HCT116 (cell line): ENCODE measurements around the gene SRRD. TPM values are rescaled to one million over a fixed set of nuclear protein-coding genes. Genes with fewer than 3 reads are reported as not detected.

Experiments used
- ATAC-seq: fragments of 200-7000 bp; cut with Tn5 transposase; 2 replicates; pipeline ENCODE4 v1.9.1; 2020; ENCODE audit warnings: mild to moderate bottlenecking, moderate library complexity
- BruUV-seq: library from RNA; stranded (reverse); fragments of 400-500 nt; replicated peaks from 2 replicates; lab custom pipeline; 2021; lab: Mats Ljungman, UMichigan
- CTCF ChIA-PET: fragments of 300-600 bp; sonication (Branson Sonifier 250); formaldehyde crosslinking; loops from one replicate; lab custom pipeline; 2021; ENCODE audit warnings: antibody characterized with exemption; lab: Charles Lee
- POLR2A ChIA-PET: fragments of 300-600, 350-600 bp; sonication (Branson Sonifier 250); formaldehyde crosslinking; loops from one replicate; lab custom pipeline; 2021; ENCODE audit warnings: antibody characterized with exemption; lab: Charles Lee
- RAD21 ChIA-PET, 2 experiments: fragments of 300-600 bp; sonication (Branson Sonifier 250); formaldehyde crosslinking; loops; one replicate each; lab custom pipeline; 2023; ENCODE audit warnings: low total read pairs in 2 of 2; ENCODE audit not compliant: uncharacterized antibody in 2 of 2, unreplicated experiment in 2 of 2, low non-redundant PET in 1 of 2; lab: Charles Lee
- DNase-seq: peaks from one replicate; pipeline ENCODE4 v3.0.0-alpha.2; 2010; ENCODE audit warnings: low read depth, low spot score
- H2AFZ ChIP-seq: fragments of 200-600 bp; shearing (Covaris generic), sonication (generic); 2 replicates; pipeline ENCODE4 v1.6.1; 2017; ENCODE audit warnings: low read depth, mixed run types, mixed read lengths, antibody characterized with exemption, low read length; ENCODE audit not compliant: poor library complexity, severe bottlenecking
- H3K27ac ChIP-seq: 2 replicates; pipeline ENCODE4 v1.5.1; 2012; ENCODE audit warnings: low read depth, low read length
- H3K27me3 ChIP-seq: fragments of 200-600 bp; sonication (generic); 2 replicates; pipeline ENCODE4 v1.6.1; 2016; ENCODE audit warnings: mixed run types, low read length, mixed read lengths; ENCODE audit not compliant: insufficient read depth
- H3K36me3 ChIP-seq, 2 experiments: fragments of 200-500 bp in 1 of 2; fragments of 200-600 bp in 1 of 2; sonication (Bioruptor generic) in 1 of 2; sonication (generic) in 1 of 2; 2 replicates each; pipeline versions ENCODE4 v1.5.1 to v1.6.1; 2014 to 2016; ENCODE audit warnings: low read length in 2 of 2, inconsistent platforms in 1 of 2, mixed read lengths in 1 of 2, mixed run types in 1 of 2; ENCODE audit not compliant: insufficient read depth in 2 of 2, control insufficient read depth in 1 of 2
- H3K4me1 ChIP-seq, 2 experiments: fragments of 200-600 bp in 1 of 2; sonication (generic) in 1 of 2; 2 replicates each; pipeline versions ENCODE4 v1.5.1 to v1.6.1; 2012 to 2017; ENCODE audit warnings: low read length in 2 of 2, inconsistent platforms in 1 of 2, mild to moderate bottlenecking in 1 of 2, mixed read lengths in 1 of 2, mixed run types in 1 of 2, moderate library complexity in 1 of 2; ENCODE audit not compliant: insufficient read depth in 2 of 2, control insufficient read depth in 1 of 2
- H3K4me2 ChIP-seq: fragments of 200-600 bp; sonication (generic); 2 replicates; pipeline ENCODE4 v1.6.1; 2017; ENCODE audit warnings: mixed run types, low read length, mixed read lengths
- H3K4me3 ChIP-seq, 2 experiments: fragments of 200-600 bp in 1 of 2; sonication (generic) in 1 of 2; replicated peaks in 1 of 2; 2 replicates each; pipeline ENCODE4 v1.5.1; 2011 to 2016; ENCODE audit warnings: low read length in 2 of 2, control low read depth in 1 of 2, low read depth in 1 of 2, mild to moderate bottlenecking in 1 of 2, mixed read lengths in 1 of 2, mixed run types in 1 of 2
- H3K79me2 ChIP-seq: fragments of 200-600 bp; sonication (generic); 2 replicates; pipeline ENCODE4 v1.6.1; 2017; ENCODE audit warnings: mild to moderate bottlenecking, mixed run types, low read length, moderate library complexity, mixed read lengths; ENCODE audit not compliant: insufficient read depth
- H3K9ac ChIP-seq: fragments of 200-600 bp; sonication (generic); 2 replicates; pipeline ENCODE4 v1.6.1; 2016; ENCODE audit warnings: low read length, mixed read lengths
- H3K9me2 ChIP-seq: fragments of 200-600 bp; sonication (generic), shearing (Covaris generic); 2 replicates; pipeline ENCODE4 v1.6.1; 2017; ENCODE audit warnings: mixed run types, mild to moderate bottlenecking, moderate library complexity; ENCODE audit not compliant: insufficient read depth
- H3K9me3 ChIP-seq, 2 experiments: fragments of 200-500 bp in 1 of 2; fragments of 200-600 bp in 1 of 2; sonication (Bioruptor generic) in 1 of 2; sonication (generic) in 1 of 2; 2 replicates each; pipeline ENCODE4 v1.6.1; 2014 to 2017; ENCODE audit warnings: low read length in 2 of 2, mixed read lengths in 2 of 2, inconsistent platforms in 1 of 2, low read depth in 1 of 2, mild to moderate bottlenecking in 1 of 2, mixed run types in 1 of 2, moderate library complexity in 1 of 2; ENCODE audit not compliant: control insufficient read depth in 1 of 2, insufficient read depth in 1 of 2
- H4K20me1 ChIP-seq: fragments of 200-600 bp; sonication (generic), shearing (Covaris generic); 2 replicates; pipeline ENCODE4 v1.6.1; 2017; ENCODE audit warnings: mixed run types, mild to moderate bottlenecking, moderate library complexity; ENCODE audit not compliant: insufficient read depth
- CBX3 ChIP-seq: IDR thresholded peaks from 2 replicates; pipeline ENCODE4 v1.6.1; 2012; ENCODE audit warnings: low read depth
- EZH2 ChIP-seq: fragments of 200-600 bp; sonication (generic); IDR thresholded peaks from 2 replicates; pipeline ENCODE4 v1.6.1; 2017; ENCODE audit warnings: antibody characterized with exemption, mixed run types
- EZH2phosphoT487 ChIP-seq: fragments of 200-600 bp; IDR thresholded peaks from 2 replicates; pipeline ENCODE4 v1.6.1; 2018; ENCODE audit warnings: antibody characterized with exemption, borderline replicate concordance
- FOSL1 ChIP-seq: IDR thresholded peaks from 2 replicates; pipeline ENCODE4 v1.6.1; 2012; ENCODE audit warnings: low read depth
- POLR2AphosphoS5 ChIP-seq: IDR thresholded peaks from 2 replicates; pipeline ENCODE4 v1.6.1; 2011; ENCODE audit warnings: mild to moderate bottlenecking, low read depth, low read length, moderate library complexity
- RAD21 ChIP-seq: IDR thresholded peaks from 2 replicates; pipeline ENCODE4 v1.6.1; 2012; ENCODE audit warnings: low read depth, mild to moderate bottlenecking
- SP1 ChIP-seq: IDR thresholded peaks from 2 replicates; pipeline ENCODE4 v1.6.1; 2012; ENCODE audit warnings: low read depth
- SRF ChIP-seq: IDR thresholded peaks from 2 replicates; pipeline ENCODE4 v1.6.1; 2012; ENCODE audit warnings: low read depth
- TCF7L2 ChIP-seq: IDR thresholded peaks from 2 replicates; pipeline ENCODE4 v1.7.0; 2011; ENCODE audit warnings: borderline replicate concordance, inconsistent platforms; ENCODE audit not compliant: insufficient read depth, insufficient read length; ENCODE audit errors: extremely low read depth
- ZFX ChIP-seq: fragments of 450-650 bp; IDR thresholded peaks from 2 replicates; pipeline ENCODE4 v1.6.1; 2017
- ZNF274 ChIP-seq: fragments of 200-500 bp; sonication (Bioruptor generic); IDR thresholded peaks from 2 replicates; pipeline ENCODE4 v1.6.1; 2014; ENCODE audit warnings: mild to moderate bottlenecking, low read depth, low read length, inconsistent platforms
- intact Hi-C: fragments of 100-400 bp; cut with micrococcal nuclease; formaldehyde crosslinking; loops from 2 replicates; pipeline ENCODE4 v1.10.0; 2022
- total RNA-seq: library from RNA; stranded (reverse); gene quantifications from one replicate; pipeline ENCODE4 v1.2.1, GENCODE V29; 2021; ENCODE audit not compliant: unreplicated experiment
- TF ChIP-seq, protein P1 (sequence below): IDR thresholded peaks from 2 replicates; pipeline ENCODE4 v1.6.1; 2012; ENCODE audit warnings: low read depth
- TF ChIP-seq, protein P2 (sequence below), 3 experiments: fragments of 200-600 bp in 1 of 3; sonication (generic) in 1 of 3; IDR thresholded peaks in 2 of 3; conservative IDR thresholded peaks in 1 of 3; 2 replicates each; pipeline ENCODE4 v1.5.1; 2012 to 2017; ENCODE audit warnings: low read depth in 2 of 3, low read length in 2 of 3, antibody characterized with exemption in 1 of 3, borderline replicate concordance in 1 of 3, control low read depth in 1 of 3, mild to moderate bottlenecking in 1 of 3, mixed read lengths in 1 of 3, mixed run types in 1 of 3, moderate library complexity in 1 of 3; ENCODE audit not compliant: insufficient read depth in 1 of 3
- TF ChIP-seq, protein P3 (sequence below): IDR thresholded peaks from 2 replicates; pipeline ENCODE4 v1.6.1; 2011; ENCODE audit warnings: mild to moderate bottlenecking, low read length, moderate library complexity; ENCODE audit not compliant: insufficient replicate concordance; ENCODE audit errors: extremely low read depth

Gene SRRD
- total RNA-seq, 1 experiment from 2014 or later, result 30.4 TPM

DNA sequence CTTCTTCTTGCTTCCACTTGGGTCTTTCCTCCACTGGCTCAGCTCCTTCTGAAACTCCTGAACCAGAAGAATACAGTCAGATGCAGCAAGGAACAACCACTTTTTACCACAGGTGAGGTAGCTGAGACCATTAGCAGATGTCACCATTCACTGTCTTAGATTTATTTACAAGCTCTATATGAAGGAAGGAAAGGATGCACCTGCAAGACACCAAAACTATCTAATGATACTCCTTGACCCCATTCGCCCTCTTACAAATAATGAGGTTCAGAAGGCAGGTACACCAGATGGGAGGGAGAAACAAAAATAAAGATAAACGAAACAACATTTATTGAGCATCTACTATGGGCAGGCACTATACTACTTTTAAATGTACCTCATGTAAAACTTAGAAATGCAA lies 18.3 kb downstream of the SRRD start (continued):
- TF ChIP-seq TCF7L2, result no peak
- TF ChIP-seq, protein P1, sequence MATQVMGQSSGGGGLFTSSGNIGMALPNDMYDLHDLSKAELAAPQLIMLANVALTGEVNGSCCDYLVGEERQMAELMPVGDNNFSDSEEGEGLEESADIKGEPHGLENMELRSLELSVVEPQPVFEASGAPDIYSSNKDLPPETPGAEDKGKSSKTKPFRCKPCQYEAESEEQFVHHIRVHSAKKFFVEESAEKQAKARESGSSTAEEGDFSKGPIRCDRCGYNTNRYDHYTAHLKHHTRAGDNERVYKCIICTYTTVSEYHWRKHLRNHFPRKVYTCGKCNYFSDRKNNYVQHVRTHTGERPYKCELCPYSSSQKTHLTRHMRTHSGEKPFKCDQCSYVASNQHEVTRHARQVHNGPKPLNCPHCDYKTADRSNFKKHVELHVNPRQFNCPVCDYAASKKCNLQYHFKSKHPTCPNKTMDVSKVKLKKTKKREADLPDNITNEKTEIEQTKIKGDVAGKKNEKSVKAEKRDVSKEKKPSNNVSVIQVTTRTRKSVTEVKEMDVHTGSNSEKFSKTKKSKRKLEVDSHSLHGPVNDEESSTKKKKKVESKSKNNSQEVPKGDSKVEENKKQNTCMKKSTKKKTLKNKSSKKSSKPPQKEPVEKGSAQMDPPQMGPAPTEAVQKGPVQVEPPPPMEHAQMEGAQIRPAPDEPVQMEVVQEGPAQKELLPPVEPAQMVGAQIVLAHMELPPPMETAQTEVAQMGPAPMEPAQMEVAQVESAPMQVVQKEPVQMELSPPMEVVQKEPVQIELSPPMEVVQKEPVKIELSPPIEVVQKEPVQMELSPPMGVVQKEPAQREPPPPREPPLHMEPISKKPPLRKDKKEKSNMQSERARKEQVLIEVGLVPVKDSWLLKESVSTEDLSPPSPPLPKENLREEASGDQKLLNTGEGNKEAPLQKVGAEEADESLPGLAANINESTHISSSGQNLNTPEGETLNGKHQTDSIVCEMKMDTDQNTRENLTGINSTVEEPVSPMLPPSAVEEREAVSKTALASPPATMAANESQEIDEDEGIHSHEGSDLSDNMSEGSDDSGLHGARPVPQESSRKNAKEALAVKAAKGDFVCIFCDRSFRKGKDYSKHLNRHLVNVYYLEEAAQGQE, result no peak
- TF ChIP-seq CBX3, result no peak
- TF ChIP-seq EZH2, result no peak
- TF ChIP-seq SP1, result no peak
- TF ChIP-seq SRF, result no peak

DNA sequence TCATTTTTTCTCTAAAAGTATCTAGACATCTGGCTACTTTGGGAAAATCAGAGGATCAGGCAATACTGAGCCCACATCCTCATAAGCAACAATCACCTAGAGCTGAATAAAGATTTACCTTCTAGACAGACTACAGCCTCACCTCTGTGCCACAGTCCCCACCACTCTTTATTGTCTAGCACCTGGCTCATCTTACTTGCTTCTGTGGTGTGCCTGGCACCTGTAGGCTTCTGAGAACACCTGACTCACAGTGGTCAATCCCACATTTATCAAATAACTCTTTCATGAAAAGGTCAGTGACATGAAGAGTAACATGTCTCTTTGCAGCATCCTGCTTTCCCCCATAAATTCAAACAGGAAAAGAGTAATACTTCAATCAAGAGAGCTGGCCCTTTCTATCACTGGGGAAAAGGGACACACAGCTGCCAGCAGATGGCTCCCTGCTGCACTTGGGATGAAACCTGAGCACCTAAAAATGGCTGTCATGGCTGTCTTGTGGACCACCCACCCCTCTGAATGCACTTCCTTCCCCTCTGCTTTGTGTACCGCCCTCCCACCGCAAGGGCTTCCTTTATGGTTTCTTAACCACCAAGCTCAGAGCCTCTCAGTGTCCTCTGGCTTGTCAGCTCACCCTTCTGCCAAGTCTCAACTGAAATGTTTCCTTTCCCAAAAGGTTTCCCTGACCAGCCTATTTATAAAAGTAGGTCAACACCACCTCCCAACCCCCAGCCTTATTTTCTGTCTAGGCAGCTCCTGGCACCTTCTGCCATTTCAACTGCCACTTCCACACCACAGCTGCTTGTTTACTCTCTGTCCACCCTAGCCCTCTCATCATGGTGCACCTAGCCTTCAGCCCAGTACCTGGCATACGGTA lies 19.2 kb downstream of the SRRD start:
- no peaks in the 10 kb centered on the region for H3K4me1 ChIP-seq
- ATAC-seq (peak; percentile 79), DNase-seq (no peak)
- ChIA-PET RAD21 (no interaction called here), POLR2A (interaction anchor here (1.1 kb wide), 1 partner anchor 163 kb away, joined by 3 read pairs; no protein-coding TSS in a partner anchor), CTCF (interaction anchor here (1.0 to 2.3 kb wide), 3 partner anchors 10 to 163 kb away, joined by 3 to 7 read pairs (median 5); partner anchors contain the start of genes HPS4 and SRRD)
- peaks cover 53 to 70% of the 10 kb centered on the region in 2 experiments for H3K36me3 ChIP-seq
- no peak overlapping the region for H3K9ac ChIP-seq
- H3K27me3 ChIP-seq, result no peaks in the 10 kb centered on the region
- H4K20me1 ChIP-seq, result no peaks in the 10 kb centered on the region
- H3K27ac ChIP-seq, result 0 out of 2 replicates have a peak overlapping the region, but pooled peaks have one; percentile 24
- no peaks in the 10 kb centered on the region; the same call in 1 of the 2 replicates for H3K79me2 ChIP-seq
- BruUV-seq, result no TSS peak
- H2AFZ ChIP-seq, result no peak overlapping the region
- no peak overlapping the region for H3K4me3 ChIP-seq
- H3K9me2 ChIP-seq, result no peaks in the 10 kb centered on the region
- intact Hi-C loops, result loop anchor here (5.0 kb wide), 1 partner anchor 164 kb away; no protein-coding TSS in a partner anchor
- no peak overlapping the region for H3K4me2 ChIP-seq
- H3K9me3 ChIP-seq, result no peaks in the 10 kb centered on the region
- TF ChIP-seq, protein P2, sequence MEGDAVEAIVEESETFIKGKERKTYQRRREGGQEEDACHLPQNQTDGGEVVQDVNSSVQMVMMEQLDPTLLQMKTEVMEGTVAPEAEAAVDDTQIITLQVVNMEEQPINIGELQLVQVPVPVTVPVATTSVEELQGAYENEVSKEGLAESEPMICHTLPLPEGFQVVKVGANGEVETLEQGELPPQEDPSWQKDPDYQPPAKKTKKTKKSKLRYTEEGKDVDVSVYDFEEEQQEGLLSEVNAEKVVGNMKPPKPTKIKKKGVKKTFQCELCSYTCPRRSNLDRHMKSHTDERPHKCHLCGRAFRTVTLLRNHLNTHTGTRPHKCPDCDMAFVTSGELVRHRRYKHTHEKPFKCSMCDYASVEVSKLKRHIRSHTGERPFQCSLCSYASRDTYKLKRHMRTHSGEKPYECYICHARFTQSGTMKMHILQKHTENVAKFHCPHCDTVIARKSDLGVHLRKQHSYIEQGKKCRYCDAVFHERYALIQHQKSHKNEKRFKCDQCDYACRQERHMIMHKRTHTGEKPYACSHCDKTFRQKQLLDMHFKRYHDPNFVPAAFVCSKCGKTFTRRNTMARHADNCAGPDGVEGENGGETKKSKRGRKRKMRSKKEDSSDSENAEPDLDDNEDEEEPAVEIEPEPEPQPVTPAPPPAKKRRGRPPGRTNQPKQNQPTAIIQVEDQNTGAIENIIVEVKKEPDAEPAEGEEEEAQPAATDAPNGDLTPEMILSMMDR (IDR thresholded peaks at IDR 0.05 in 2 of 3, conservative IDR thresholded peaks at IDR 0.05 in 1 of 3; ENCODE audit: borderline replicate concordance in 1 of 3, insufficient read depth in 1 of 3, low read depth in 2 of 3, low read length in 2 of 3), result peak; percentile 28 to 65 (median 62); a peak in 4 of 6 replicates
- no peak for TF ChIP-seq ZNF274
- no peak for TF ChIP-seq FOSL1
- no peak for TF ChIP-seq EZH2phosphoT487
- TF ChIP-seq RAD21, result peak; percentile 37
- TF ChIP-seq POLR2AphosphoS5, result no peak
- TF ChIP-seq ZFX, result no peak
- TF ChIP-seq, protein P3, sequence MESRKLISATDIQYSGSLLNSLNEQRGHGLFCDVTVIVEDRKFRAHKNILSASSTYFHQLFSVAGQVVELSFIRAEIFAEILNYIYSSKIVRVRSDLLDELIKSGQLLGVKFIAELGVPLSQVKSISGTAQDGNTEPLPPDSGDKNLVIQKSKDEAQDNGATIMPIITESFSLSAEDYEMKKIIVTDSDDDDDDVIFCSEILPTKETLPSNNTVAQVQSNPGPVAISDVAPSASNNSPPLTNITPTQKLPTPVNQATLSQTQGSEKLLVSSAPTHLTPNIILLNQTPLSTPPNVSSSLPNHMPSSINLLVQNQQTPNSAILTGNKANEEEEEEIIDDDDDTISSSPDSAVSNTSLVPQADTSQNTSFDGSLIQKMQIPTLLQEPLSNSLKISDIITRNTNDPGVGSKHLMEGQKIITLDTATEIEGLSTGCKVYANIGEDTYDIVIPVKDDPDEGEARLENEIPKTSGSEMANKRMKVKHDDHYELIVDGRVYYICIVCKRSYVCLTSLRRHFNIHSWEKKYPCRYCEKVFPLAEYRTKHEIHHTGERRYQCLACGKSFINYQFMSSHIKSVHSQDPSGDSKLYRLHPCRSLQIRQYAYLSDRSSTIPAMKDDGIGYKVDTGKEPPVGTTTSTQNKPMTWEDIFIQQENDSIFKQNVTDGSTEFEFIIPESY, result no peak
